Neural progenitor cell (in vitro differentiated cells): ENCODE data around the gene ARSJ. TPM values are rescaled to one million over a fixed set of nuclear protein-coding genes. Genes with fewer than 3 reads are reported as not detected.

Experiments used
- DNase-seq: peaks from one replicate; pipeline ENCODE4 v3.0.0-alpha.2; 2016; ENCODE audit warnings: low spot score
- H2AFZ ChIP-seq: fragments of 200-600 bp; sonication (generic); replicated peaks from 2 replicates; pipeline ENCODE4 v1.6.1; 2016; ENCODE audit warnings: antibody characterized with exemption
- H3F3A ChIP-seq: fragments of 200-600 bp; sonication (generic); 2 replicates; pipeline ENCODE4 v1.6.1; 2016; ENCODE audit warnings: antibody characterized with exemption, low read depth
- H3K27ac ChIP-seq: fragments of 200-600 bp; sonication (generic); 2 replicates; pipeline ENCODE4 v1.5.1; 2016; ENCODE audit warnings: mild to moderate bottlenecking
- H3K27me3 ChIP-seq: fragments of 200-600 bp; sonication (generic); 2 replicates; pipeline ENCODE4 v1.6.1; 2016; ENCODE audit warnings: mild to moderate bottlenecking, moderate library complexity
- H3K36me3 ChIP-seq: fragments of 200-600 bp; sonication (generic); 2 replicates; pipeline ENCODE4 v1.5.1; 2016
- H3K4me1 ChIP-seq: fragments of 200-600 bp; sonication (generic); 2 replicates; pipeline ENCODE4 v1.6.1; 2016; ENCODE audit warnings: mixed run types
- H3K4me2 ChIP-seq: fragments of 200-600 bp; sonication (generic); 2 replicates; pipeline ENCODE4 v1.6.1; 2016
- H3K4me3 ChIP-seq: fragments of 200-600 bp; sonication (generic); 2 replicates; pipeline ENCODE4 v1.5.1; 2016
- H3K79me2 ChIP-seq: fragments of 200-600 bp; sonication (generic); 2 replicates; pipeline ENCODE4 v1.6.1; 2016; ENCODE audit warnings: low read depth
- H3K9ac ChIP-seq: fragments of 200-600 bp; sonication (generic); 2 replicates; pipeline ENCODE4 v1.6.1; 2016
- H3K9me3 ChIP-seq: fragments of 200-600 bp; sonication (generic); 2 replicates; pipeline ENCODE4 v1.5.1; 2016; ENCODE audit warnings: low read depth
- H4K20me1 ChIP-seq: fragments of 200-600 bp; sonication (generic); 2 replicates; pipeline ENCODE4 v1.6.1; 2016; ENCODE audit warnings: low read depth
- H3K27ac Mint-ChIP-seq: 3 replicates; pipeline ENCODE4 v1.8.0; 2021; ENCODE audit warnings: mixed read lengths
- H3K27me3 Mint-ChIP-seq: 2 replicates; pipeline ENCODE4 v1.8.0; 2022; ENCODE audit warnings: low read depth, mild to moderate bottlenecking, inconsistent platforms, moderate library complexity, mixed read lengths; ENCODE audit not compliant: insufficient read depth
- H3K36me3 Mint-ChIP-seq: 3 replicates; pipeline ENCODE4 v1.8.0; 2021; ENCODE audit warnings: mixed read lengths
- H3K4me1 Mint-ChIP-seq: 3 replicates; pipeline ENCODE4 v1.8.0; 2021; ENCODE audit warnings: mixed read lengths
- H3K4me3 Mint-ChIP-seq: 3 replicates; pipeline ENCODE4 v1.8.0; 2021; ENCODE audit warnings: mild to moderate bottlenecking, moderate library complexity, mixed read lengths
- H3K9me3 Mint-ChIP-seq: 3 replicates; pipeline ENCODE4 v1.8.0; 2020; ENCODE audit warnings: mixed read lengths
- CTCF ChIP-seq: fragments of 200-600 bp; sonication (generic); IDR thresholded peaks from 2 replicates; pipeline ENCODE4 v1.5.1; 2017; ENCODE audit warnings: antibody characterized with exemption, mild to moderate bottlenecking
- EZH2 ChIP-seq: fragments of 200-600 bp; sonication (generic); IDR thresholded peaks from 2 replicates; pipeline ENCODE4 v1.6.1; 2017; ENCODE audit warnings: antibody characterized with exemption, mild to moderate bottlenecking, moderate library complexity
- EZH2phosphoT487 ChIP-seq: fragments of 200-600 bp; sonication (generic); IDR thresholded peaks from 2 replicates; pipeline ENCODE4 v1.6.1; 2017; ENCODE audit warnings: antibody characterized with exemption
- total RNA-seq: library from RNA; depleted of rRNA; stranded (reverse); fragments of >200 nt; gene quantifications from 2 replicates; pipeline ENCODE4 v1.2.3, GENCODE V29; 2015; ENCODE audit warnings: low replicate concordance

ARSJ gene
- total RNA-seq, 1 donor from 2014 or later, result 0.28 TPM

- Histone ChIP-seq H4K20me1 (no peaks in the 10 kb centered on the region), H3K9ac (no peak overlapping the region), H3K27me3 (peaks cover 36% of the 10 kb centered on the region), H3K4me3 (peak overlapping the region; percentile 71), H3K79me2 (no peaks in the 10 kb centered on the region), H3K9me3 (no peaks in the 10 kb centered on the region), H3K4me2 (peak overlapping the region; percentile 96), H3K4me1 (peaks cover 6% of the 10 kb centered on the region), H3F3A (peaks cover 7% of the 10 kb centered on the region), H3K27ac (no peak overlapping the region), H2AFZ (peak overlapping the region; percentile 92), H3K36me3 (no peaks in the 10 kb centered on the region)
- Mint-ChIP-seq H3K27me3 (peaks cover 14% of the 10 kb centered on the region), H3K9me3 (peaks cover 3% of the 10 kb centered on the region), H3K27ac (no peak overlapping the region), H3K4me1 (peaks cover 6% of the 10 kb centered on the region), H3K36me3 (no peaks in the 10 kb centered on the region), H3K4me3 (peak overlapping the region; percentile 91)
- no peak for DNase-seq
- no peak for TF ChIP-seq EZH2phosphoT487
- peak; percentile 44 for TF ChIP-seq EZH2
Measured at GRCh38 chr4:113979905-113980615, 613 bp upstream of the ARSJ start.

GRCh38 chr4:113978561-113979147, 793 bp downstream of the ARSJ start:
- Histone ChIP-seq H3K4me2 (peak overlapping the region; percentile 96), H3K27ac (no peak overlapping the region), H3K9me3 (no peaks in the 10 kb centered on the region), H3K79me2 (no peaks in the 10 kb centered on the region), H3K36me3 (no peaks in the 10 kb centered on the region), H2AFZ (peak overlapping the region; percentile 92), H3K4me1 (peaks cover 6% of the 10 kb centered on the region), H3K9ac (no peak overlapping the region), H3K27me3 (peaks cover 36% of the 10 kb centered on the region), H3K4me3 (peak overlapping the region; percentile 71), H4K20me1 (no peaks in the 10 kb centered on the region), H3F3A (peaks cover 7% of the 10 kb centered on the region)
- H3K4me3 Mint-ChIP-seq, result peak overlapping the region; percentile 91
- no peak for TF ChIP-seq CTCF
- TF ChIP-seq EZH2phosphoT487, result no peak
- no peak for TF ChIP-seq EZH2
- peak; percentile 15 for DNase-seq
- H3K36me3 Mint-ChIP-seq, result no peaks in the 10 kb centered on the region
- no peak overlapping the region for H3K27ac Mint-ChIP-seq
- H3K4me1 Mint-ChIP-seq, result peaks cover 6% of the 10 kb centered on the region
- H3K27me3 Mint-ChIP-seq, result peaks cover 14% of the 10 kb centered on the region
- H3K9me3 Mint-ChIP-seq, result no peaks in the 10 kb centered on the region

- no peak overlapping the region for H3K9ac ChIP-seq
- DNase-seq, result no peak
- H3K4me1 ChIP-seq, result peaks cover 6% of the 10 kb centered on the region
- no peaks in the 10 kb centered on the region for H3K36me3 Mint-ChIP-seq
- peaks cover 7% of the 10 kb centered on the region for H3F3A ChIP-seq
- H4K20me1 ChIP-seq, result no peaks in the 10 kb centered on the region
- no peaks in the 10 kb centered on the region for H3K9me3 Mint-ChIP-seq
- H3K4me3 ChIP-seq, result peak overlapping the region; percentile 71
- peaks cover 14% of the 10 kb centered on the region for H3K27me3 Mint-ChIP-seq
- H3K4me1 Mint-ChIP-seq, result peaks cover 6% of the 10 kb centered on the region
- H2AFZ ChIP-seq, result no peak overlapping the region
- H3K27me3 ChIP-seq, result peaks cover 36% of the 10 kb centered on the region
- H3K36me3 ChIP-seq, result no peaks in the 10 kb centered on the region
- no peak overlapping the region for H3K27ac ChIP-seq
- peak overlapping the region; percentile 91 for H3K4me3 Mint-ChIP-seq
- no peak overlapping the region for H3K27ac Mint-ChIP-seq
- no peak overlapping the region for H3K4me2 ChIP-seq
- no peaks in the 10 kb centered on the region for H3K9me3 ChIP-seq
- no peaks in the 10 kb centered on the region for H3K79me2 ChIP-seq
- TF ChIP-seq EZH2phosphoT487 (no peak), CTCF (no peak), EZH2 (no peak)
Measured at GRCh38 chr4:113978105-113978504, 1.3 kb downstream of the ARSJ start.

GRCh38 chr4:113977526-113977855, 2.0 kb downstream of the ARSJ start:
- Mint-ChIP-seq H3K36me3 (no peaks in the 10 kb centered on the region), H3K27ac (no peak overlapping the region), H3K27me3 (peaks cover 14% of the 10 kb centered on the region), H3K4me3 (no peak overlapping the region), H3K9me3 (no peaks in the 10 kb centered on the region), H3K4me1 (peaks cover 6% of the 10 kb centered on the region)
- Histone ChIP-seq H3K4me3 (no peak overlapping the region), H2AFZ (no peak overlapping the region), H3K27me3 (peaks cover 36% of the 10 kb centered on the region), H3K27ac (no peak overlapping the region), H3K9ac (no peak overlapping the region), H3K36me3 (no peaks in the 10 kb centered on the region), H3K79me2 (no peaks in the 10 kb centered on the region), H4K20me1 (no peaks in the 10 kb centered on the region), H3K4me1 (peaks cover 6% of the 10 kb centered on the region), H3K4me2 (no peak overlapping the region), H3K9me3 (no peaks in the 10 kb centered on the region), H3F3A (peaks cover 7% of the 10 kb centered on the region)
- TF ChIP-seq EZH2phosphoT487 (no peak), EZH2 (no peak), CTCF (no peak)
- no peak for DNase-seq
